ENCODE results near the gene PPL.

GRCh38 chr16:4873091-4873490 lies 63.9 kb downstream of the PPL start:
- TF ChIP-seq POLR2A (IDR thresholded peaks at IDR 0.05) (no peak), CTCF (IDR thresholded peaks at IDR 0.05) (no peak), POLR2AphosphoS5 (IDR thresholded peaks at IDR 0.05) (no peak)

Data from suprapubic skin (tissue), 4 donors.